ENCODE results near the gene AIFM3.

DNA sequence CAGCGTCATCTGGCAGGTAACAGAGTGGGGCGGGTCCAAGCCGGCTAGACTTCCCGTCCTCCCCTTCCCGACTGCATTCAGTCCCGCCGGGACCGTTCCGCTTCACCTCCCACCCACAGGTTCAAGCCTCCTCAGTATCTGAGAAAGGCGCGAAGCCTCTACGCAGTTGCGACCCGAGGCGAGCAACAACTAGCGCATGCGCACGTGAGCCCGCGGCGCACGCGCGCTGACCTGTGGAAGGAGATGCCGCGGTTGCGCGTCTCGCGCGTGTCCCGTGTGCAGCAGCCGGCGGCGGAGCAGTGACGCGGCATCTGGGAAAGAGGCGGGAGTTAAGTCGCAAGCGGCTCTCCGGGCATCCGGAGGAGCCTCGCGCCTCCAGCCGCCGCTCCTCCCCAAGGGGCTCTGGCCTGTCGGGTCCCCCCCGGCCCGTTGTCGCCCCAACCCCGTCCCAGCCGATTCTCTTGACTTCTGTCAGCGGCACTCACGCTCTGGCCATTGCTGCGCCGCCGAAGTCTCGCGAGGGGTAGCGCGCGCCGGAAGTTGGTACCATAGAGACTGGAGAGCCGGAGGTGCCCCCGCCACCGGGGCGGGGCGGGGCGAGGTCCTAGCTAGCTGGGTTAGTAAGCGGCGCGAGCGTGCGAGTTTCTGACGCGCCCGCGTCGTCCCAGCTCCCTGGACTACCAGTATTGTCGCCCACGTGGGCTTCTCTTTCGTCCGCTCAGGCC is 34.7 kb downstream of the AIFM3 start, which contains the start of gene THAP7:
- TF ChIP-seq, protein P1, sequence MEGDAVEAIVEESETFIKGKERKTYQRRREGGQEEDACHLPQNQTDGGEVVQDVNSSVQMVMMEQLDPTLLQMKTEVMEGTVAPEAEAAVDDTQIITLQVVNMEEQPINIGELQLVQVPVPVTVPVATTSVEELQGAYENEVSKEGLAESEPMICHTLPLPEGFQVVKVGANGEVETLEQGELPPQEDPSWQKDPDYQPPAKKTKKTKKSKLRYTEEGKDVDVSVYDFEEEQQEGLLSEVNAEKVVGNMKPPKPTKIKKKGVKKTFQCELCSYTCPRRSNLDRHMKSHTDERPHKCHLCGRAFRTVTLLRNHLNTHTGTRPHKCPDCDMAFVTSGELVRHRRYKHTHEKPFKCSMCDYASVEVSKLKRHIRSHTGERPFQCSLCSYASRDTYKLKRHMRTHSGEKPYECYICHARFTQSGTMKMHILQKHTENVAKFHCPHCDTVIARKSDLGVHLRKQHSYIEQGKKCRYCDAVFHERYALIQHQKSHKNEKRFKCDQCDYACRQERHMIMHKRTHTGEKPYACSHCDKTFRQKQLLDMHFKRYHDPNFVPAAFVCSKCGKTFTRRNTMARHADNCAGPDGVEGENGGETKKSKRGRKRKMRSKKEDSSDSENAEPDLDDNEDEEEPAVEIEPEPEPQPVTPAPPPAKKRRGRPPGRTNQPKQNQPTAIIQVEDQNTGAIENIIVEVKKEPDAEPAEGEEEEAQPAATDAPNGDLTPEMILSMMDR (IDR thresholded peaks at IDR 0.05), result no peak
- peak in 1 of 2 donors; percentile 66 for TF ChIP-seq POLR2A (IDR thresholded peaks at IDR 0.05)

Measured in lower leg skin (tissue), 3 donors.